ENCODE measurements around the gene ECM1.

- no peak for TF ChIP-seq CTCF (IDR thresholded peaks at IDR 0.05; ENCODE audit: insufficient read depth, low read length)
- TF ChIP-seq POLR2AphosphoS5 (IDR thresholded peaks at IDR 0.05; ENCODE audit: low read depth) = no peak
Measured at GRCh38 chr1:150557065-150557600, 49.2 kb downstream of the ECM1 start.
